Peyer's patch (tissue), 4 donors: ENCODE results near the gene IQCE. TPM values are rescaled to one million over a fixed set of nuclear protein-coding genes. Genes with fewer than 3 reads are reported as not detected.
A peak's percentile ranks its signal among the peaks of the same experiment; 100 is the strongest.

Experiments
- DNase-seq, 3 donors: peaks; one replicate each; pipeline ENCODE4 v3.0.0-alpha.2; 2017 to 2019
- H3K27ac ChIP-seq, 4 donors: fragments of 200-600 bp; sonication (generic); one replicate each; pipeline ENCODE4 v1.5.1; 2016 to 2019
- H3K27me3 ChIP-seq, 2 donors: fragments of 200-600 bp; sonication (generic); one replicate each; pipeline ENCODE4 v1.5.1; 2019
- H3K36me3 ChIP-seq, 3 donors: fragments of 200-600 bp; sonication (generic); one replicate each; pipeline ENCODE4 v1.5.1; 2016 to 2019
- H3K4me1 ChIP-seq, 4 donors: fragments of 200-600 bp; sonication (generic); one replicate each; pipeline ENCODE4 v1.5.1; 2016 to 2019
- H3K4me3 ChIP-seq, 4 donors: fragments of 200-600 bp; sonication (generic); 1 replicate in 3 of 4; 2 replicates in 1 of 4; pipeline ENCODE4 v1.5.1; 2016 to 2019; ENCODE audit warnings: mild to moderate bottlenecking in 1 of 4
- H3K9me3 ChIP-seq, 4 donors: fragments of 200-600 bp; sonication (generic); one replicate each; pipeline ENCODE4 v1.5.1; 2016 to 2019; ENCODE audit warnings: mild to moderate bottlenecking in 1 of 4
- POLR2A ChIP-seq, 2 donors: fragments of 450-650 bp; IDR thresholded peaks; one replicate each; pipeline ENCODE4 v1.5.1; 2017; ENCODE audit warnings: antibody characterized with exemption in 2 of 2, mild to moderate bottlenecking in 2 of 2, moderate library complexity in 2 of 2
- total RNA-seq, 4 donors: library from RNA; depleted of rRNA; stranded (reverse); fragments of >200 nt; gene quantifications; one replicate each; pipeline ENCODE4 v1.1.0, GENCODE V29; 2016
- TF ChIP-seq, protein P1 (sequence below), 6 experiments: fragments of 450-650 bp in 4 of 6; fragments of 200-600 bp in 2 of 6; sonication (generic) in 1 of 6; IDR thresholded peaks; one replicate each; pipeline ENCODE4 v1.5.1; 2017 to 2019; ENCODE audit warnings: antibody characterized with exemption in 6 of 6, mild to moderate bottlenecking in 3 of 6, moderate library complexity in 1 of 6

The IQCE gene
- total RNA-seq, 4 donors from 2014 or later, result 30.0 to 159 (median 72.2) TPM

DNA sequence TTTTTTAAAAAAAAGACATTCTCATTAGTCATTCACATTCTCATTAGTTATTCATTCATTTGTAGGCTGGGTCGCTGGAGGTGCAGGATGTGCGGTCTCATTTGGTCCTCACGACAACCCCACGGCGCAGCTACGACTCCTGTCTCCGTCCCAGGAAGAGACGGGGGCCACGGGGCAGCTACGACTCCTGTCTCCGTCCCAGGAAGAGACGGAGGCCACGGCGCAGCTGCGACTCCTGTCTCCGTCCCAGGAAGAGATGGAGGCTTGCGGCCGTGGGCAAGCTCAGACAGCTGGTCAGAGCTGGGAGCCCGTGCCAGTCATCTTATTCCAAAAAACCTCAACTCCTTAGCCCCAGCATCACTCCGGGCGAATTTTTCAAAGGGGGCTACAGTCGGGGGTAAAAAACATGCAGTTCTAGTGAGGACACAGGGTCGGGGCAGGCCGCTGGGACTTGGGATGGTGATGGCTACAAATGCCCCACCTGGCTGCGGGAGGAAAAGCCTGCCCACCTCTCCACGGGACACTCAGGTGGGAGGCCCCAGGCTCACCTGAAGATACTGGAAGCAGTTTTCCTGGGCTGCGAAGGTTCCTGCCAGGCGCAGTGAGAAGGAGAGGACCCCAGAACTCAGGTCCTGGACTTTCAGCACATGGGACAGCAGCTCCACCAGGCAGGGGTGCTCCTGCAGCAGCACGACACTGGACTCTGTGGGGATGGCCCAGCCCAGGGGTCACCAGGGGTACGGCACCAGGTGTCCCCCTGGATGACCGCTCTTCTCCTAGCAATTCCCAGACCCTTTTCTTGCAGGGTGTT lies 11.8 kb upstream of the IQCE start:
- H3K9me3 ChIP-seq, result no peaks in the 10 kb centered on the region
- peaks cover 0 to 79% (median 0%) of the 10 kb centered on the region in 3 donors for H3K36me3 ChIP-seq
- no peaks in the 10 kb centered on the region for H3K27me3 ChIP-seq
- peak in 1 of 3 donors; percentile 34 for DNase-seq
- no peak overlapping the region for H3K4me3 ChIP-seq
- no peak for TF ChIP-seq POLR2A (IDR thresholded peaks at IDR 0.05)
- TF ChIP-seq, protein P1, sequence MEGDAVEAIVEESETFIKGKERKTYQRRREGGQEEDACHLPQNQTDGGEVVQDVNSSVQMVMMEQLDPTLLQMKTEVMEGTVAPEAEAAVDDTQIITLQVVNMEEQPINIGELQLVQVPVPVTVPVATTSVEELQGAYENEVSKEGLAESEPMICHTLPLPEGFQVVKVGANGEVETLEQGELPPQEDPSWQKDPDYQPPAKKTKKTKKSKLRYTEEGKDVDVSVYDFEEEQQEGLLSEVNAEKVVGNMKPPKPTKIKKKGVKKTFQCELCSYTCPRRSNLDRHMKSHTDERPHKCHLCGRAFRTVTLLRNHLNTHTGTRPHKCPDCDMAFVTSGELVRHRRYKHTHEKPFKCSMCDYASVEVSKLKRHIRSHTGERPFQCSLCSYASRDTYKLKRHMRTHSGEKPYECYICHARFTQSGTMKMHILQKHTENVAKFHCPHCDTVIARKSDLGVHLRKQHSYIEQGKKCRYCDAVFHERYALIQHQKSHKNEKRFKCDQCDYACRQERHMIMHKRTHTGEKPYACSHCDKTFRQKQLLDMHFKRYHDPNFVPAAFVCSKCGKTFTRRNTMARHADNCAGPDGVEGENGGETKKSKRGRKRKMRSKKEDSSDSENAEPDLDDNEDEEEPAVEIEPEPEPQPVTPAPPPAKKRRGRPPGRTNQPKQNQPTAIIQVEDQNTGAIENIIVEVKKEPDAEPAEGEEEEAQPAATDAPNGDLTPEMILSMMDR (IDR thresholded peaks at IDR 0.05), result no peak
- no peaks in the 10 kb centered on the region for H3K4me1 ChIP-seq
- no peak overlapping the region for H3K27ac ChIP-seq

DNA sequence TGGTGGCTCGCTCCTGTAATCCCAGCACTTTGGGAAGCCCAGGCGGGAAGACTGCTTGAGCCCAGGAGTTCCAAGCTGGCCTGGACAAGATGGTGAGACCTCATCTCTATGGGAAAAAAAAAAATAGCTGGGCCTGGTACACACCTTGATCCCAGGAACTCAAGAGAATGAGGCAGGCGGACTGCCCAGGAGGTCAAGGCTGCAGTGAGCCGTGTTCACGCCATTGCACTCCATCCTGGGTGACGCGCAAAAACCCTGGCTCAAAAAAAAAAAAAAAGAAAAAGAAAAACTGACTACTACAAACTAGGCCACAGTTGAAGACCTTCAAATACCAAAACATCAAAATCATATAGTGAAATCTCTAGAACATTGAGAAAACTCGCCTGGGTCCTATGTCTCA lies 7.4 kb upstream of the IQCE start:
- no peaks in the 10 kb centered on the region for H3K27me3 ChIP-seq
- peaks cover 4 to 20% (median 10%) of the 10 kb centered on the region in 4 donors for H3K4me1 ChIP-seq
- peak in 1 of 3 donors; percentile 10 for DNase-seq
- no peaks in the 10 kb centered on the region for H3K9me3 ChIP-seq
- peaks cover 0 to 38% (median 0%) of the 10 kb centered on the region in 3 donors for H3K36me3 ChIP-seq
- no peak overlapping the region for H3K4me3 ChIP-seq
- TF ChIP-seq POLR2A (IDR thresholded peaks at IDR 0.05), result no peak
- TF ChIP-seq, protein P1 (IDR thresholded peaks at IDR 0.05), result no peak
- H3K27ac ChIP-seq, result no peak overlapping the region

DNA sequence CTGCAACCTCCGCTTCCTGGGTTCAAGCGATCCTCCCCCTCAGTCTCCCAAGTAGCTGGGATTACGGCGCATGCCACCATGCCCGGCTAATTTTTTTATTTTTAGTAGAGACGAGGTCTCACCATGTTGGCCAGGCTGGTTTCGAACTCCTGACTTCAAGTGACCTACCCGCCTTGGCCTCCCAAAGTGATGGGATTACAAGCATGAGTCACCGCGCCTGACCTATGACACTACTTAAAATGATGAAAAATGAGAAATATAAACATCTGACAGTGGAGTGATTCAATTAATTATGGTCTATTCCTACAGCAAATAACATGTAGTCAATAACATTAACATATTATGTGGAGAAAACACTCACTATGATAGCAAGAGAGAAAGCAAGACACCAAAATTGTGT lies 5.7 kb upstream of the IQCE start:
- H3K9me3 ChIP-seq, result no peaks in the 10 kb centered on the region
- peaks cover 0 to 22% (median 0%) of the 10 kb centered on the region in 3 donors for H3K36me3 ChIP-seq
- no peaks in the 10 kb centered on the region for H3K27me3 ChIP-seq
- TF ChIP-seq, protein P1 (IDR thresholded peaks at IDR 0.05), result no peak
- no peak for TF ChIP-seq POLR2A (IDR thresholded peaks at IDR 0.05)
- no peak overlapping the region for H3K4me3 ChIP-seq
- no peak for DNase-seq
- no peak overlapping the region for H3K27ac ChIP-seq
- peaks cover 4 to 29% (median 10%) of the 10 kb centered on the region in 4 donors for H3K4me1 ChIP-seq

DNA sequence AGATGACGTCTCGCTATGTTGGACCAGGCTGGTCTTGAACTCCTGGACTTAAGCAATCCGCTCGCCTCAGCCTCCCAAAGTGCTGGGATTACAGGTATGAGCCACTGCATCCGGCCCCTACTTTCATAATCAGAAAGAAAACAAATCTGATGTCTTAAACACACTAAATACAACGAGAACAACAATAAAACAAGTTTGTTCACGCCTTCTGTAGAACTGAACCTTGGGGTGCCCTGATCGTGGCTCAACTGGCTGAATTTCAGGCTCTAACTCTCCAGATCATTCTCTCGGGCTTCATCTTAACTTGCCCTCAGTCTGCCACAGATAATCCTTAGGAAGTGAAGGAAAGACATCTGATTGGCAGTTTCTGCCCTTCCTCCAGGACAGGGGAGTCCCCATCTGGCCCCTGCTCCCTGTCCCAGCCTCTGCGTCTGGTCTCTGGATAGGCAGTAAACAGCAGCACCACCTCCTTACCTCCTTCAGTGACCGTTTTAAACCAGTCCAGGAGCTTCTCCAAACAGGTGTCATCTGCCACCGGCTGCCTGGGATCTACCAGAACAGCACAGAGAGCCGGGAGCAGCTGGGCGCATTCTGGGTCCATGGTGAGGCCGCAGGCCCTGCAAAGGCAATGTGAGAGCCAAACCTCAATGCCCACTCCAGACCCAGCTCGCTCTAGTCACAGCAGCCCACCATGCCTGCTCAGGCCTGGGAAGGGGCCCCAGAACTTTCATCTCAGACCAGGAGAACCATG lies 4.8 kb upstream of the IQCE start:
- TF ChIP-seq, protein P1 (IDR thresholded peaks at IDR 0.05), result no peak
- TF ChIP-seq POLR2A (IDR thresholded peaks at IDR 0.05), result no peak
- DNase-seq, result peak in 1 of 3 donors; percentile 46
- Histone ChIP-seq H3K36me3 (peaks cover 0 to 13% (median 0%) of the 10 kb centered on the region in 3 donors), H3K4me3 (peak overlapping the region; percentile 84 to 99 (median 96)), H3K27ac (no peak overlapping the region), H3K27me3 (no peaks in the 10 kb centered on the region), H3K9me3 (no peaks in the 10 kb centered on the region), H3K4me1 (peaks cover 4 to 34% (median 14%) of the 10 kb centered on the region in 4 donors)

DNA sequence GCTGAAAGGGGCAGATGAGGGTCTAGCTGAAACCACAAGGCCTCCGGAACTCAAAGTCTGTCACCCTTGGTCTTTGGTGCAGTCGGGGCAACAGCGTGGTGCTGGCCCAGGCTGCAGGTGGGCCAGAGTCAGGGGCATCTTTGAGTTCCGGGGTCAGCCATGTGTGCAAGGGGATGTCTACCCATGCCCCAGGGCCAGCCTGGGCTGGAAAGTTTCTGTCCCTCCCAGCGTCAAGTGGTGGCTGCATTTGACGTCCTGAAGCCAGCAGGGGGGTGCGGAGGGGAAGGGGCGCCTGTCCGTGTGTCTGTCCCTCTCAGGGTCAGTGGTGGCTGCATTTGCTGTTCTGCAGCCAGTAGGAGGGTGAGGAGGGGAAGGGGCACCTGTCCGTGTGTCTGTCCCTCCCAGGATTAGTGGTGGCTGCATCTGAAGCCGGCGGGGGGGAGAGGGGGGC lies 4.1 kb upstream of the IQCE start:
- peaks cover 0 to 6% (median 0%) of the 10 kb centered on the region in 3 donors for H3K36me3 ChIP-seq
- DNase-seq, result peak in 1 of 3 donors; percentile 49
- H3K4me1 ChIP-seq, result peaks cover 4 to 34% (median 14%) of the 10 kb centered on the region in 4 donors
- H3K27me3 ChIP-seq, result no peaks in the 10 kb centered on the region
- H3K4me3 ChIP-seq, result peak overlapping the region; percentile 84 to 99 (median 96)
- no peak for TF ChIP-seq POLR2A (IDR thresholded peaks at IDR 0.05)
- no peaks in the 10 kb centered on the region for H3K9me3 ChIP-seq
- H3K27ac ChIP-seq, result peak overlapping the region; percentile 94 to 99 (median 97)
